Measurements from ENCODE around the gene KRTAP5-10. TPM values are rescaled to one million over a fixed set of nuclear protein-coding genes. Genes with fewer than 3 reads are reported as not detected.
"Not testable (repeated sequence)": the region's sequence is repeated elsewhere in the genome, so short reads cannot be mapped to it uniquely, and the experiment has no call there.

The KRTAP5-10 gene
- total RNA-seq, 1 donor = not detected

DNA sequence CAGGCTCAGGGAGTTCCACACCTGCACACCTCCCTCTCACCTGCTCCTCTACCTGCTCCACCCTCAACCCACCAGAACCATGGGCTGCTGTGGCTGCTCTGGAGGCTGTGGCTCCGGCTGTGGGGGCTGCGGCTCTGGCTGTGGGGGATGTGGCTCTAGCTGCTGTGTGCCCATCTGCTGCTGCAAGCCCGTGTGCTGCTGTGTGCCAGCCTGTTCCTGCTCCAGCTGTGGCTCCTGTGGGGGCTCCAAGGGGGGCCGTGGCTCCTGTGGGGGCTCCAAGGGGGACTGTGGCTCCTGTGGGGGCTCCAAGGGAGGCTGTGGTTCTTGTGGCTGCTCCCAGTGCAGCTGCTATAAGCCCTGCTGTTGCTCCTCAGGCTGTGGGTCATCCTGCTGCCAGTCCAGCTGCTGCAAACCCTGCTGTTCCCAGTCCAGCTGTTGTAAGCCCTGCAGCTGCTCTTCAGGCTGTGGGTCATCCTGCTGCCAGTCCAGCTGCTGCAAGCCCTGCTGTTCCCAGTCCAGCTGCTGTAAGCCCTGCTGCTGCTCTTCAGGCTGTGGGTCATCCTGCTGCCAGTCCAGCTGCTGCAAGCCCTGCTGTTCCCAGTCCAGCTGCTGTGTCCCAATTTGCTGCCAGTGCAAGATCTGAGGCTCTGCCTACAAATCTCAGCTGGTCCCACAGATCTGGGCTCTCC lies 27.2 kb upstream of the KRTAP5-10 start, which contains the start of gene KRTAP5-8:
TSS of gene KRTAP5-8 (plus strand) at position 49 of the 689 bp plus-strand sequence. CDS start at position 80, 31 bp downstream.
- H3K27me3 ChIP-seq (ENCODE audit: insufficient read depth, low read length); H3K4me3 ChIP-seq (ENCODE audit: low read length); H3K4me1 ChIP-seq (ENCODE audit: insufficient read depth, low read length); H3K9me3 ChIP-seq (ENCODE audit: low read depth, low read length): not testable (repeated sequence)

DNA sequence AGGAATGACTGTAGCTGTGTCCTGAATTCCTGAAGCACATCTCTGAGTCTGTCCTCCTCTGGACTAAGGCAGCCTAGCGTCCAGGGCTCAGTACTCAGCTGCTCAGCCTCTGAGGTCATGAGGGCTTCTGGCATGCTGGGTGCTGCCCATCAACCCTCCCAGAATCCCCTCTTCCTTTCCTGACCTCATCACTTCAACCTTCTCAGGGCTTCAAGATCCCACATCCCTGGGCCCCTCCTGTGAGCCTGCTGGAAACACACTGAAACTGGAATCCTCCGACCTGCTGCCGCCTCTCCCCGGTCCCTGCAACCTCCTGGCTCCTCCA lies 26.7 kb upstream of the KRTAP5-10 start:
- H3K4me1 ChIP-seq (ENCODE audit: insufficient read depth, low read length) = peaks cover 2% of the 10 kb centered on the region
- no peaks in the 10 kb centered on the region for H3K27me3 ChIP-seq (ENCODE audit: insufficient read depth, low read length)
- no peak overlapping the region for H3K4me3 ChIP-seq (ENCODE audit: low read length)
- H3K9me3 ChIP-seq (ENCODE audit: low read depth, low read length) = no peaks in the 10 kb centered on the region

DNA sequence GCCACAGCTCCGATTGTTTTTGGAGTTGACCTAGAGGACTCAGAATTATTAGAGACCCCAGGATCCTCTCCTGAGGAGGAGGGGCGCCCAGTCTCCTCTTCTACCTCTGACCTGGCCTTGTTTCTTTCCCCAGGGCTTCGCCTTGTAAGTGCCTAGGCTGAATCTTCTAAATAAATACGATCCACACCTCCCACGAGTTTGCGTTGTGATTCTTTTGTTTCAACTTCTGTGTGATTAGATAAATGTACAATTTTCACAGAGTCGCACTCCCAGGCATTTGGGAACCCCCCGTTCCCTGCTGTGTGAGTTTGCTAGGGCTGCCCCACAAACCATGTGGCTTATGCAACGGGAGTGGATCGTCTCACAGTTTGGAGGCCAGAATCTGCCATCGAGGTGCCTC lies 26.3 kb upstream of the KRTAP5-10 start:
- Histone ChIP-seq H3K27me3 (ENCODE audit: insufficient read depth, low read length) (no peaks in the 10 kb centered on the region), H3K9me3 (ENCODE audit: low read depth, low read length) (no peaks in the 10 kb centered on the region), H3K4me3 (ENCODE audit: low read length) (no peak overlapping the region), H3K4me1 (ENCODE audit: insufficient read depth, low read length) (peaks cover 6% of the 10 kb centered on the region)

GRCh38 chr11:71539971-71540370 lies 25.4 kb upstream of the KRTAP5-10 start:
- not testable (repeated sequence) for H3K4me1 ChIP-seq (ENCODE audit: insufficient read depth, low read length); H3K4me3 ChIP-seq (ENCODE audit: low read length); H3K9me3 ChIP-seq (ENCODE audit: low read depth, low read length); H3K27me3 ChIP-seq (ENCODE audit: insufficient read depth, low read length)

DNA sequence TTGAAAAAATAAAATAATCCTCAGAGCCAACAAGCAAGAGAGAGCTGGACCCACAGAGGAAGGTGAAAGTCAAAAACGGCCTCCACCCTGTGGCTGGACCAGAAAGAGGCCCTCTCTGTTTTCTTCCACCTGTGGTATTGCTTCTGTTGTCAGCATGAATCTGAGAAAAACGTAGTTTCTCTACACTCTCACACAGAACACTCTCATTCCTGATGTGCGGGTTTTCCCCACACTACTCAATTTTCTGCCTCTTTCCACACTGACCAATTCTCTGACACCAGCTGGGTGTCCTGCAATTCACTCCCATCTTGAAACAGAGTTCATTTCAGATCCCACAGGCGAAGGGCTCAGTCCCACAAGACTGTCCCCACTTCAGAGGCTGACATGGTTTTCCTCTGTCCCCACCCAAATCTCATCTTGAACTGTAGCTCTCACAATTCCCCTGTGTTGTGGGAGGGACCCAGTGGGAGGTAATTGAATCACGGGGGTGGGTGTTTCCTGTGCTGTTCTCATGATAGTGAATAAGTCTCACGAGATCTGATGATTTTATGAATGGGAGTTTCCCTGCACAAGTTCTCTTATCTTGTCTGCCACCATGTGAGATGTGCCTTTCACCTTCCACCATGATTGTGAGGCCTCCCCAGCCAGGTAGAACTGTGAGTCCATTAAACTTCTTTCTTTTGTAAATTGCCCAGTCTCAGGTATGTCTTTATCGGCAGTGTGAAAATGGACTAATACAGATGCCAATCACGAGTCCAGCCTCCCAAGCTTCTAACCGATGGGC lies 24.6 kb upstream of the KRTAP5-10 start:
- H3K27me3 ChIP-seq (ENCODE audit: insufficient read depth, low read length); H3K4me3 ChIP-seq (ENCODE audit: low read length): not testable (repeated sequence)

GRCh38 chr11:71542382-71542781 lies 23.0 kb upstream of the KRTAP5-10 start:
- Histone ChIP-seq H3K4me3 (ENCODE audit: low read length) (no peak overlapping the region), H3K9me3 (ENCODE audit: low read depth, low read length) (no peaks in the 10 kb centered on the region), H3K4me1 (ENCODE audit: insufficient read depth, low read length) (peaks cover 8% of the 10 kb centered on the region), H3K27me3 (ENCODE audit: insufficient read depth, low read length) (no peaks in the 10 kb centered on the region)

More for the DNA sequence above, 24.6 kb upstream of the KRTAP5-10 start:
- H3K9me3 ChIP-seq (ENCODE audit: low read depth, low read length); H3K4me1 ChIP-seq (ENCODE audit: insufficient read depth, low read length): not testable (repeated sequence)

DNA sequence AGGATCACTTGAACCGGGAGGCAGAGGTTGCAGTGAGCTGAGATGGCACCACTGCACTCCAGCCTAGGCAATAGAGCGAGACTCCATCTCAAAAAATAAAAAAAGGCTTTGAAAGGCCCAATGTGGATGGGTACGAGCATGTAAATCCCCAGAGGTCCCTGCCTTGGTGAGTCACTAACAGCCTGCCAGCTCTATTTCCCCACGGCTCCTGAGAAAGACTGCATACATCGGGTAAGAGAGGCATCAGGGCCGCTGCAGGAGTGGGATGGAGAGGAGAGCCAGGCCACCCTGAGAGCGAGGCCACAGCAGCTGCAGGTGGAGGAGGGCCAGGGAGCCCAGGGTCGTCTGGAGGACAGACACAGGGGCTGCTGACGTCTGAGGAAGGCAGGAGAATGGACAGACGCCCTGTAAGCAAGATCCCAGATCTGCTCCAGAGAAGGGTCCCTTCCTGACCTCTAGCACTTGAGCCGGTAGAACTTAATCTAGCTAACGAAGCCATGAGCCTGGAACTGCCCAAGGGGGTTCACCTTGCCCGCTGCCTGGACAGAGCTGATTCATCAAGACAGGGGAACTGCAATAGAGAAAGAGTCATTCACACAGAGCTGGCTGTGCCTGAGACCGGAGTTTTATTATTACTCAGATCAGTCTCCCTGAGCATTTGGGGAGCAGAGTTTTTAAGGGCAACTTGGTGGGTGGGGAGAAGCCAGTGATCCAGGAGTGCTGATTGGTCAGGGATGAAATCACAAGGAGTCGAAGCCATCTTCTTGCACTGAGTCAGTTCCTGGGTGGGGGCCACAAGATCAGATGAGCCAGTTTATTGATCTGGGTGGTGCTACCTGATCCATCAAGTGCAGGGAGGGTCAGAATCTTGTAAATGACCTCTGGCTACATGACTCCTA lies 22.2 kb upstream of the KRTAP5-10 start:
- H3K9me3 ChIP-seq (ENCODE audit: low read depth, low read length) = no peaks in the 10 kb centered on the region
- peaks cover 8% of the 10 kb centered on the region for H3K4me1 ChIP-seq (ENCODE audit: insufficient read depth, low read length)
- no peaks in the 10 kb centered on the region for H3K27me3 ChIP-seq (ENCODE audit: insufficient read depth, low read length)
- no peak overlapping the region for H3K4me3 ChIP-seq (ENCODE audit: low read length)

- H3K4me1 ChIP-seq (ENCODE audit: insufficient read depth, low read length) = peaks cover 8% of the 10 kb centered on the region
- no peak overlapping the region for H3K4me3 ChIP-seq (ENCODE audit: low read length)
- no peaks in the 10 kb centered on the region for H3K9me3 ChIP-seq (ENCODE audit: low read depth, low read length)
- H3K27me3 ChIP-seq (ENCODE audit: insufficient read depth, low read length) = no peaks in the 10 kb centered on the region
Measured at GRCh38 chr11:71543866-71544265, 21.5 kb upstream of the KRTAP5-10 start.

GRCh38 chr11:71544525-71545214 lies 20.7 kb upstream of the KRTAP5-10 start:
- Histone ChIP-seq H3K27me3 (ENCODE audit: insufficient read depth, low read length) (no peaks in the 10 kb centered on the region), H3K4me3 (ENCODE audit: low read length) (no peak overlapping the region), H3K4me1 (ENCODE audit: insufficient read depth, low read length) (peaks cover 8% of the 10 kb centered on the region), H3K9me3 (ENCODE audit: low read depth, low read length) (no peaks in the 10 kb centered on the region)

GRCh38 chr11:71545405-71545966 lies 19.9 kb upstream of the KRTAP5-10 start:
- Histone ChIP-seq H3K9me3 (ENCODE audit: low read depth, low read length) (no peaks in the 10 kb centered on the region), H3K4me3 (ENCODE audit: low read length) (no peak overlapping the region), H3K27me3 (ENCODE audit: insufficient read depth, low read length) (no peaks in the 10 kb centered on the region)

GRCh38 chr11:71548120-71548519 lies 17.2 kb upstream of the KRTAP5-10 start, which contains the start of gene KRTAP5-9:
Gene KRTAP5-9 (plus strand): TSS chr11:71548420. CDS start chr11:71548658, 238 bp downstream.
- peaks cover 8% of the 10 kb centered on the region for H3K4me1 ChIP-seq (ENCODE audit: insufficient read depth, low read length)
- H3K27me3 ChIP-seq (ENCODE audit: insufficient read depth, low read length) = no peaks in the 10 kb centered on the region
- no peak within 1 kb of the TSS for H3K4me3 ChIP-seq (ENCODE audit: low read length)
- no peaks in the 10 kb centered on the region for H3K9me3 ChIP-seq (ENCODE audit: low read depth, low read length)

More at GRCh38 chr11:71545405-71545966, 19.9 kb upstream of the KRTAP5-10 start:
- H3K4me1 ChIP-seq (ENCODE audit: insufficient read depth, low read length) = peaks cover 8% of the 10 kb centered on the region

DNA sequence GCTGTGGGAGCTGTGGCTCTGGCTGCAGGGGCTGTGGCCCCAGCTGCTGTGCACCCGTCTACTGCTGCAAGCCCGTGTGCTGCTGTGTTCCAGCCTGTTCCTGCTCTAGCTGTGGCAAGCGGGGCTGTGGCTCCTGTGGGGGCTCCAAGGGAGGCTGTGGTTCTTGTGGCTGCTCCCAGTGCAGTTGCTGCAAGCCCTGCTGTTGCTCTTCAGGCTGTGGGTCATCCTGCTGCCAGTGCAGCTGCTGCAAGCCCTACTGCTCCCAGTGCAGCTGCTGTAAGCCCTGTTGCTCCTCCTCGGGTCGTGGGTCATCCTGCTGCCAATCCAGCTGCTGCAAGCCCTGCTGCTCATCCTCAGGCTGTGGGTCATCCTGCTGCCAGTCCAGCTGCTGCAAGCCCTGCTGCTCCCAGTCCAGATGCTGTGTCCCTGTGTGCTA lies 16.6 kb upstream of the KRTAP5-10 start:
- Histone ChIP-seq H3K4me1 (ENCODE audit: insufficient read depth, low read length) (peaks cover 4% of the 10 kb centered on the region), H3K9me3 (ENCODE audit: low read depth, low read length) (no peaks in the 10 kb centered on the region)

DNA sequence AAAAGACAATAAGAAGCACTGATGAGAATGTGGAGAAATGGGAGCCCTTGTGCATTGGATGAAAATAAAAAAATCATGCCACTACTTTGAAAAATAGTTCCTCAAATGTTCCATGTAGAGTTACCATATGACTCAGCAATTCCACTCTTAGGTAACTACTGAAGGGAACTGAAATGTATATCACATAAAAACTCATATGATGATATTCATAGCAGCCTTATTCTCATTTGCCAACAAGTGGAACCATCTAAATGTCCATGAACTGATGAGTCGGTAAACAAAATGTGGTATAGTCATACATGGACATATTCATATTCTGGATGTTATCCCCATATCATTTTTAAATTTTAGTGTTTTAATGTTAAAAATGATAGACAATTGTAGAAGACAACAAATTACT lies 13.7 kb upstream of the KRTAP5-10 start:
- Histone ChIP-seq H3K4me1 (ENCODE audit: insufficient read depth, low read length) (no peaks in the 10 kb centered on the region), H3K9me3 (ENCODE audit: low read depth, low read length) (no peaks in the 10 kb centered on the region), H3K27me3 (ENCODE audit: insufficient read depth, low read length) (no peaks in the 10 kb centered on the region), H3K4me3 (ENCODE audit: low read length) (no peak overlapping the region)

More for the DNA sequence above, 16.6 kb upstream of the KRTAP5-10 start:
- Histone ChIP-seq H3K27me3 (ENCODE audit: insufficient read depth, low read length) (no peaks in the 10 kb centered on the region), H3K4me3 (ENCODE audit: low read length) (no peak overlapping the region)

GRCh38 chr11:71554996-71555395 lies 10.4 kb upstream of the KRTAP5-10 start:
- Histone ChIP-seq H3K4me3 (ENCODE audit: low read length) (no peak overlapping the region), H3K27me3 (ENCODE audit: insufficient read depth, low read length) (no peaks in the 10 kb centered on the region), H3K9me3 (ENCODE audit: low read depth, low read length) (no peaks in the 10 kb centered on the region), H3K4me1 (ENCODE audit: insufficient read depth, low read length) (no peaks in the 10 kb centered on the region)

Data from mononuclear cell (primary cell).